ENCODE data around the gene TEPSIN. TPM values are rescaled to one million over a fixed set of nuclear protein-coding genes. Genes with fewer than 3 reads are reported as not detected.
"Not testable (repeated sequence)": the region's sequence is repeated elsewhere in the genome, so short reads cannot be mapped to it uniquely, and the experiment has no call there.

TEPSIN gene
- total RNA-seq, 4 donors from 2014 or later = 16.7 to 42.9 (median 23.3) TPM

DNA sequence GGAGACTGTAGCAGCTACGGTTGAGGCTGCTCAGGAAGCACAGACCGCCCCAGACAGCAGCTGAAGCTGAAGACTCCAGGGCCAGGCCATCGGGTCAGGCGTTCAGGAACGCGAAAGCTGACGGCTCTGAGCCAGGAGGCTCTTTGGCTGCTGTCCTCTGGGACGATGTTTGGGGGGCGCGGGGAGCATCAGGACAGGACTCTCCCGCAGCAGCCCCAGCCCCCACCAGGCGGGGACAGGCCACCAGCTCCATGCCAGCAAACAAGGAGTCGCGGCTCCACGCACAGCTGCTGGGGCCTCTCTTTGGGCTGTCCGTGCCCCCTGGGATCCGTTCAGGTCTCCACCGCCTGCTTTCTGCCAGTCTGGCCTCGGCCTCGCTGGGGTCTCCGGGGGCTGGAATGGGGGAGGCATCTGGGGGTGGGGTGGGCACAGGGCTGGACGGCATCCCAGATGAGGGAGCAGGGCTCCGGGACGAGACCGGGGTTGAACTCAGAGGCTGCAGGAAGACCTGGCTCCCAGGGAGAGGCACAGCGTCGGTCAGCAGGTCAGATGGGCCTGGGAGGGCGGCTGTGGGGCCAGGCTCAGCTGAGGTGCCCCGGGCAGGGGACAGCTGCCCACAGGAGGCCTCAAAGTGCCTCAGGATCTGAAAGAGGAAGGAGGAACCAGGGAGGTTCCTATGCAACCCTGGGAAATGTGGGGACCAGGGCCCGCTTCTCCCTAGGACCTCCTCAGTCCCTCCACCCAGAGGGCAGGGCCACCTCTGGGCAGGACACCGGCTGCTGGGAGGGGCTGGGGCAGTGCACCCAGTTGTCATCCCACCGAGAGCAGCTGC is 9.8 kb downstream of the TEPSIN start:
- H3K36me3 ChIP-seq = peaks cover 23 to 59% (median 28%) of the 10 kb centered on the region in 3 donors
- H3K27ac ChIP-seq = no peak overlapping the region
- H3K9me3 ChIP-seq = no peaks in the 10 kb centered on the region
- no peaks in the 10 kb centered on the region for H3K27me3 ChIP-seq
- no peak for DNase-seq
- peaks cover 0 to 5% (median 0%) of the 10 kb centered on the region in 3 donors for H3K4me1 ChIP-seq
- H3K4me3 ChIP-seq = no peak overlapping the region
- TF ChIP-seq, protein P1, sequence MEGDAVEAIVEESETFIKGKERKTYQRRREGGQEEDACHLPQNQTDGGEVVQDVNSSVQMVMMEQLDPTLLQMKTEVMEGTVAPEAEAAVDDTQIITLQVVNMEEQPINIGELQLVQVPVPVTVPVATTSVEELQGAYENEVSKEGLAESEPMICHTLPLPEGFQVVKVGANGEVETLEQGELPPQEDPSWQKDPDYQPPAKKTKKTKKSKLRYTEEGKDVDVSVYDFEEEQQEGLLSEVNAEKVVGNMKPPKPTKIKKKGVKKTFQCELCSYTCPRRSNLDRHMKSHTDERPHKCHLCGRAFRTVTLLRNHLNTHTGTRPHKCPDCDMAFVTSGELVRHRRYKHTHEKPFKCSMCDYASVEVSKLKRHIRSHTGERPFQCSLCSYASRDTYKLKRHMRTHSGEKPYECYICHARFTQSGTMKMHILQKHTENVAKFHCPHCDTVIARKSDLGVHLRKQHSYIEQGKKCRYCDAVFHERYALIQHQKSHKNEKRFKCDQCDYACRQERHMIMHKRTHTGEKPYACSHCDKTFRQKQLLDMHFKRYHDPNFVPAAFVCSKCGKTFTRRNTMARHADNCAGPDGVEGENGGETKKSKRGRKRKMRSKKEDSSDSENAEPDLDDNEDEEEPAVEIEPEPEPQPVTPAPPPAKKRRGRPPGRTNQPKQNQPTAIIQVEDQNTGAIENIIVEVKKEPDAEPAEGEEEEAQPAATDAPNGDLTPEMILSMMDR (IDR thresholded peaks at IDR 0.05) = no peak
- no peak for TF ChIP-seq POLR2A (IDR thresholded peaks at IDR 0.05)
- intact Hi-C loops (cut with DNase I) = no loop called here
- WGBS, 2 donors = 73 to 96% methylated on average over 3 to 13 of the region's 32 CpGs

- no peak for DNase-seq
- H3K27ac ChIP-seq = no peak overlapping the region
- H3K4me1 ChIP-seq = peaks cover 5 to 10% (median 5%) of the 10 kb centered on the region in 3 donors
- no peak overlapping the region for H3K4me3 ChIP-seq
- H3K36me3 ChIP-seq = peaks cover 21 to 53% (median 28%) of the 10 kb centered on the region in 3 donors
- intact Hi-C loops (cut with DNase I) = no loop called here
- H3K27me3 ChIP-seq = no peaks in the 10 kb centered on the region
- no peaks in the 10 kb centered on the region for H3K9me3 ChIP-seq
- TF ChIP-seq, protein P1 (IDR thresholded peaks at IDR 0.05) = no peak
- no peak for TF ChIP-seq POLR2A (IDR thresholded peaks at IDR 0.05)
- WGBS, 2 donors = 61 to 74% methylated on average over 6 to 7 of the region's 9 CpGs
Measured at GRCh38 chr17:81228420-81228819, 10.4 kb downstream of the TEPSIN start.

GRCh38 chr17:81227630-81228029 is 11.2 kb downstream of the TEPSIN start:
- DNase-seq; intact Hi-C loops (cut with DNase I); H3K4me3 ChIP-seq; H3K9me3 ChIP-seq; H3K27me3 ChIP-seq; H3K27ac ChIP-seq: not testable (repeated sequence)
- peaks cover 16 to 45% (median 22%) of the 10 kb centered on the region in 3 donors for H3K36me3 ChIP-seq
- H3K4me1 ChIP-seq = peaks cover 6 to 15% (median 7%) of the 10 kb centered on the region in 3 donors
- WGBS, 2 donors = 66% methylated on average over 2 of the region's 2 CpGs

GRCh38 chr17:81223762-81224130 is 15.1 kb downstream of the TEPSIN start:
- DNase-seq = no peak
- Histone ChIP-seq H3K4me1 (peaks cover 17 to 26% (median 22%) of the 10 kb centered on the region in 3 donors), H3K27me3 (no peaks in the 10 kb centered on the region), H3K9me3 (no peaks in the 10 kb centered on the region), H3K27ac (peak overlapping the region; percentile 28 to 69 (median 41)), H3K4me3 (peak overlapping the region; percentile 18 to 82 (median 64)), H3K36me3 (peaks cover 0 to 17% (median 0%) of the 10 kb centered on the region in 3 donors)
- intact Hi-C loops (cut with DNase I) = no loop called here
- 45 to 56% methylated on average over 11 of the region's 11 CpGs for WGBS, 2 donors
- TF ChIP-seq, protein P1 (IDR thresholded peaks at IDR 0.05) = no peak
- no peak for TF ChIP-seq POLR2A (IDR thresholded peaks at IDR 0.05)

GRCh38 chr17:81222906-81223761 is 15.7 kb downstream of the TEPSIN start, which contains the start of gene CEP131:
CEP131 (minus strand) TSS chr17:81222965; CDS start chr17:81220056, 2,909 bp downstream.
- Histone ChIP-seq H3K9me3 (no peaks in the 10 kb centered on the region), H3K4me3 (peak within 1 kb of the TSS; percentile 51 to 82 (median 68)), H3K27ac (peak within 1 kb of the TSS; percentile 35 to 71 (median 61)), H3K36me3 (peaks cover 0 to 15% (median 0%) of the 10 kb centered on the region in 3 donors), H3K27me3 (no peaks in the 10 kb centered on the region), H3K4me1 (peaks cover 17 to 26% (median 22%) of the 10 kb centered on the region in 3 donors)
- WGBS, 2 donors = 2 to 5% methylated on average over 28 to 33 of the region's 79 CpGs
- DNase-seq = peak; percentile 95
- peak in 1 of 4 donors; percentile 18 for TF ChIP-seq POLR2A (IDR thresholded peaks at IDR 0.05)
- TF ChIP-seq, protein P1 (IDR thresholded peaks at IDR 0.05) = no peak
- intact Hi-C loops (cut with DNase I) = no loop called here

Data from esophagus squamous epithelium (tissue), 5 donors.